ENCODE data around the gene PROZ. TPM values are rescaled to one million over a fixed set of nuclear protein-coding genes. Genes with fewer than 3 reads are reported as not detected.
"Not testable (repeated sequence)": the region's sequence is repeated elsewhere in the genome, so short reads cannot be mapped to it uniquely, and the experiment has no call there.

PROZ gene
- total RNA-seq, 1 donor from 2014 or later, result not detected

DNA sequence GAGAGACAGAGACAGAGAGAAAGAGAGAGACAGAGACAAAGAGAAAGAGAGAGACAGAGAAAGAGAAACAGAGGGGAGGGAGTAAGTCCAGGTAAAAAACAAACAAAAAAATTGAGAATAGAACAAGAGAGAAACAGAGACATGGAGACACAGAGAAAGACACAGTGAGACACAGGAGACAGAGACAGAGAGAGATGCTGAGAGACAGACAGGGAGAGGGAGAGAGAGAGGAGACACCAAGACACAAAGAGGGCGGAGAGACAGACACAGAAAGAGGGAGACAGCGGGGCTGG, 5.8 kb upstream of the PROZ start:
- DNase-seq (ENCODE audit: low spot score), result no peak

DNA sequence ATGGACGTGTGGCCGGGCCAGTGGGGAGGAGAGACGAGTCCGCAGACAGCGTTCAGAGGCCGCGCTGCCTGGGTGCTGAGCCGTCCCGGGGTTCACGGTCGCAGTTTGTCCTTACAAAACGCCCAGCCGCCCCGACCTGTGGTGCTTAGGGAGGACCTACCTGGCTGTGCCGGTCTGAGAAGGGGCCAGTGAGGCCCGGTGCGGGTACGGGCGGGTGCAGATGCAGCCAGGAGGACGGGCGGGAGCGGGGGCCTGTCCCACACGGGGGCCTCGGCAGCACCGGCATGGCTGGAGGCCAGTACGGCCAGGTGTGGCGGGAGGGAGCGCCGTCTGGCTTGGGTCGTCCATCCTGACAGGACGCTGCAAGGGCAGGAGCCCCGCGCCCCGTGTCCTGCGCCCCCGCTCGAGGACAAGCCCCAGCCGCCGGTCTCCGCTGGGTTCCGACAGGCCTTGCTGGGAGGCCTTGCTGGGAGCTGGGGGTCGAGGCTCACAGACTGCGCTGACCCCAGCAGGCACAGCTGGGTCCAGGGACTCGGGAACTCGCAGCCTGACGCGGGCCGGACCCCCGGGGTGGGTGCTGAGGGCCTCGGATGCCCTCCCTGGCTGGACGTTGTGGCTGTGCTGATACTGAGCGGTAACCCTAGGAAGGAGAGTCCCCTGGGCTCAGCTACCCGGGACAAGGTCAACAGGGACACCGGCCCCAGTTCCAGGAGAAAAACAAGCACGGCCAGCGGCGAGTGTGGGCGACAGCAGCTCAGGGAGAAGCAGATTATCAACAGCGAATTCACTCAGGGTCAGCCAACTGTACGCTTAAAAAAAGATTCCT, 5.3 kb upstream of the PROZ start:
- intact Hi-C loops (cut with DNase I), result no loop called here
- DNase-seq (ENCODE audit: low spot score) (peak; percentile 78), ATAC-seq (peak; percentile 55)

More for the DNA sequence above, 5.8 kb upstream of the PROZ start:
- ATAC-seq, result no peak
- intact Hi-C loops (cut with DNase I), result no loop called here

DNA sequence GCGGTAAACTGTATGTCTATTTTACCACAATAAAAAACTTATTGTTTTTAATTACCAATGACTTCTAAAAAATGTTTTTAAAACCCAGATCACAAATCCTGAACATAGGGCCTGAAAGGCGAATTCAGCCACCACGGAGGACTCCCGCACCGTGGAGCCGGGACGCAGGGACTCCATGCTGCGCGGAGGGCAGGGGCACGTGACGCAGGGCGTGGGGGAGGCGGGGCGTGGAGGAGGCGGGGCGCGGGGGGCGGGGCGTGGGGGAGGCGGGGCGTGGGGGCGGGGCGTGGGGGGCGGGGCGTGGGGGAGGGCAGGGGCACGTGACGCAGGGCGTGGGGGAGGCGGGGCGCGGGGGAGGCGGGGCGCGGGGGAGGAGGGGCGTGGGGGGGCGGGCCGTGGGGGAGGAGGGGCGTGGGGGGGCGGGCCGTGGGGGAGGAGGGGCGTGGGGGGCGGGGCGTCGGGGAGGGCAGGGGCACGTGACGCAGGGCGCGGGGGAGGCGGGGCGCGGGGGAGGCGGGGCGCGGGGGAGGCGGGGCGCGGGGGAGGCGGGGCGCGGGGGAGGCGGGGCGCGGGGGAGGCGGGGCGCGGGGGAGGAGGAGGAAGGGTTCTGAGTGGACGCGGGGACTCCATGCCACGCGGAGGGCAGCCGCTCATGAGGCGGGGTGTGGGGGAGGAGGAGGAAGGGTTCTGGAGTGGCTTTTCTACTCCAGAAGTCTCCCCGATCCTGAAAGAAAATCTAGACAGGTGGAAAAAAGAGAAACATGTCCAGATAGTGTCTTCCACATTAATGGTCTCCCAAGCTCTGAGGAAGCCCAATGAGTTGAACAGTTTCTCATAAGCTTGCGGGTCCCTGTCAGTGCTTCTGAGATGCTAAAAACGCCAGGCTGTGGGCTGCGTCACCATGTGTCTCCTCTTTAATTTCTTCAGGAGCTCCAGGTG, 4.4 kb upstream of the PROZ start:
- ATAC-seq (peak; percentile 90), DNase-seq (ENCODE audit: low spot score) (peak; percentile 91)
- intact Hi-C loops (cut with DNase I), result no loop called here

DNA sequence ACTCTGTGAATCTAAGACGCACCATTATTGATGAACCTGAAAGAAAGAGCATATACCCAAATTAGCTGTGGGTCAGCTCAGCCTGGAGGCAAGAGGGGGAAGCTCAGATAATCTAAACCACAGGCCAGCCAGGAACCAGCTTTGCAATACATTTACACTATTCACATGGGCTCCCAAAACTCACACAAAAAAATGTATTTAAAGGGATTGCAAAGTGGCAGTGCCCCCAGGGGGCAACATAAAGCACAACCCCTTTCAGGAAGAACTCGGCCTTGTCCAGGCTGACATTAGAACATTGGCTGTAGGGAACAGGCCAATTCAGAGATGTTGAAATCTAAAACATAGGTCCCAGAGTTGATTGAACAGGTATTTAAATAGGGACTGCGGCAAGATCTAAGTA, 3.2 kb upstream of the PROZ start:
- no peak for ATAC-seq
- intact Hi-C loops (cut with DNase I), result no loop called here

DNA sequence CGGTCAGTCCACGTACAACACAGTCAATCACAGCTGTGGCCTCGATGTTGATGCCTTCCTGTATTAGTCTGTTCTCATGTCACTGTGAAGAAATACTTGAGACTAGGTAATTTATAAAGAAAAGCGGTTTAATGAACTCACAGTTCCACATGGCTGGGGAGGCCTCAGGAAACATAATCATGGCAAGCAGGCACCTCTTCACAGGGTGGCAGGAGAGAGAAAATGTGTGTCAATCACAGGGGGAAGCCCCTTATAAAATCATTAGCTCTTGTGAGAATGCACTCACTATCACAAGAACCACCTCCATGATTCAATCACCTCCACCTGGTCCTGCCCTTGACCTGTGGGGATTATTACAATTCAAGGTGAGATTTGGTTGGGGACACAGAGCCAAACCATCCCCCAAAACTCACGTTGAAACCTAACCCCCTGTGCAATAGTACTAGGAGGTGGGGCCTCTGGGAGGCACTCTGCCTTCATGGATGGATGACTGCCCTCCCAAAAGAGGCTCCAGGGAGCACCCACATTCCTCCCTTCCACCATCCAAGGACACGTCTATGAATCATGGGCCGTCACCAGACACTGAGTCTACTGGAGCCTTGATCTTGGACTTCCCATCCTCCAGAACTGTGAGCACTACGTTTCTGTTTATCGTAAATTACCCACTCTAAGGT, 2.3 kb upstream of the PROZ start:
- ATAC-seq, result no peak
- DNase-seq (ENCODE audit: low spot score), result no peak
- intact Hi-C loops (cut with DNase I), result no loop called here

More for the DNA sequence above, 3.2 kb upstream of the PROZ start:
- DNase-seq (ENCODE audit: low spot score), result no peak

DNA sequence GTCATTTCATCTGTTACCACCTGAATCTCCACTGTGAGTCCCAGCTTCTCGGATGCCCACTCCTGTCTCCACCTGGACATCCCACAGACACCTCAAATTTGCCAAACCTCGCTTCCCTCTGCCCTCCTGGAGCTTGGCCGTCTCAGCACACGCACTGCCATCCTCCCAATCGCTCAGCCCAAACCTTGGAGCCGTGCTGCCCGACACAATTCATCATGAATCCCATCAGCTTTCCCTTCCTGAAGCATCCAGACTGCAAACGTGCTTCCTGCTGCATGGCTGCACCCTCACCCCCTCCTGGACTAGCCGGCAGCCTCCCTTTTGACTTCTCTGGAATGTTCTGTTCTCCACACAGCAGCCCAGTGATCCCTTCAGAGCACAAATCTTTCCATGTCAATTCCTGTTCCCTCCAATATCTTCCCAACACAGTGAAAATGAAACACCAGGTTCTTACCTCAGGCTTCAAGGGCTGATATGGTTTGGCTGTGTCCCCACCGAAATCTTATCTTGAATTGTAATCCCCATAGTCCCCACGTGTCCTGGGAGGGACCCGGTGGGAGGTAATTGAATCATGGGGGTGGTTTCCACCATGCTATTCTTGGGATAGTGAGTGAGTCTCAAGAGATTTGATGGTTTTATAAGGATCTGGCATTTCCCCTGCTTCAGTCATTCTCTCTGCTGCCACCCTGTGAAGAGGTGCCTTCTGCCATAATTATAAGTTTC, 1.1 kb upstream of the PROZ start:
- no peak for DNase-seq (ENCODE audit: low spot score)
- no peak for ATAC-seq
- intact Hi-C loops (cut with DNase I), result no loop called here

DNA sequence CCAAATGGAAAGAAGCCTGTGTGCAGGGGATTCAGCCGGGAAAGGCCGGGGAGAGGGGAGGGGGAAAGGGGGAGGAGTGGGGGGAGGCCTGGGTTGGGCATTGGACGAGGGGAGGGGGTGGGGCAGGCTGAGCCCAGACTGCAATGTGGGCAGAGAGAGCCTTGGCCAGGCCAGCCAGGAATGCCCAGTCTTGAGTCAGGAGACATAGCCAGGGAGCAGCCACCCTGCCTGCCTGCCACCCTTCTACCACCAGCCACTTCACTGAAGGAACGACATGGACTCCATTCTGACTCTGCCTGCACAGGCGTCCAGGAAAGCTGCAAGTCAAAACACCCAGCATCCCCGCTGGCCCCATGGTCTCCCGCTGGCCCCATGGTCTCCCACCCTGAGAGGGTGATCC, 498 bp downstream of the PROZ start:
- ATAC-seq (no peak), DNase-seq (ENCODE audit: low spot score) (no peak)
- intact Hi-C loops (cut with DNase I), result no loop called here

DNA sequence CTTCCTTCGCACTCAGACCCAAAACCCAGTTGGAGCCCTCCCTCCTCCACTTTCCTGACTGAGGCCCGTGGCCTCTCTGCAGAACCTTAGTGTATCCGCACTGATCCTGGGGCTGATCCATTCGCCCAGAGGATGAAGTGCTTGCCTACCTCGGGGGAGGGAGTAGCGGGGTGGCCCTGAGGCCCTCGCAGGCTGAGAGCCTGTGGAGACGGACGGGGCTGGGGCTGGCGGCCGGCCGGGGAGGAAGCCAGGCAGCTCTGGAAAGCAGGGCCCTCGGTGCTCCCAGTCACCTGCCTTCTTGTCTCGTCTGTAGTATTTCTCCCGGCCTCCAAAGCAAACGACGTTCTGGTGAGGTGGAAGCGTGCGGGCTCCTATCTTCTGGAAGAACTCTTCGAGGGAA, 1.3 kb downstream of the PROZ start:
- ATAC-seq, result no peak
- intact Hi-C loops (cut with DNase I), result no loop called here
- DNase-seq (ENCODE audit: low spot score), result no peak

DNA sequence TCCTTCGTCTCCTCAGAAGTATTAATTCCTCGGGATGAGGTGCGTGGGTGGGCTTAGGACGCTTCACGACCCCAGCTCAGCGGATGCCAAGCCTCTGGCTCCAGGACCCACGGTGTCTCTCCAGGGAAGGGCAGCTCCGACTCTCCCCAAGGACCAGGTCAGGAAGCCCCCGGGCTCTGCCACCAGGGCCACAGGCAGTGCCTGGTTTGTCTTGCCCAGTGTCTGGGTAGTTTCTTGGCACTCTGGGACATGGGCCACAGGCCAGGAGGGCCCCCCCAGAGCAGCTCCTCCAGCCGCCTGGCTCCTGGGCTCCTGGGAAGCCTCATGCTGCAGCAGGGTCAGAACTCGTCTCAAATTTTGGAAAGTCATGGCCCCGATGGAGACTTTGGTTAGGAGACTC, 2.5 kb downstream of the PROZ start:
- intact Hi-C loops (cut with DNase I), result no loop called here
- DNase-seq (ENCODE audit: low spot score) (no peak), ATAC-seq (no peak)

DNA sequence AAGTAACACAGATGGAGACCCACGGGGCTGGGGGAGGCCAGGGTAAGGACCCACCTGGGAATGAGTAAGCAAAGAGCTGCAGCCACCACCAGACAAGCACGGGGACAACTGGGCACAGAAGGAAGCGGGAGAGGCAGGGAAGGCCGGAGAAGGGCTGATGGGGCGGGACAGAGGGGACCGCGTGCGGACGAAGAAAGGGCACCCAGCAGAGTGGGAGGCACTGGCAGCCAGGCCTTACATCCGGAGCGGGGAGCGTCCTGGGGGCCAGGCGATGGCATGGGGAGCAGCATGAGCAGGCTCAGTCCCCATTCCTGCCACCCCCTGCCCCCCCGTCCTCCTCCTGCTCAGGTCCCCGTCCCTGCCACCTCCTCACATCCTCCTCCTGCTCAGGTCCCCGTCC, 3.0 kb downstream of the PROZ start:
- ATAC-seq, result no peak
- intact Hi-C loops (cut with DNase I), result no loop called here
- DNase-seq (ENCODE audit: low spot score), result no peak

DNA sequence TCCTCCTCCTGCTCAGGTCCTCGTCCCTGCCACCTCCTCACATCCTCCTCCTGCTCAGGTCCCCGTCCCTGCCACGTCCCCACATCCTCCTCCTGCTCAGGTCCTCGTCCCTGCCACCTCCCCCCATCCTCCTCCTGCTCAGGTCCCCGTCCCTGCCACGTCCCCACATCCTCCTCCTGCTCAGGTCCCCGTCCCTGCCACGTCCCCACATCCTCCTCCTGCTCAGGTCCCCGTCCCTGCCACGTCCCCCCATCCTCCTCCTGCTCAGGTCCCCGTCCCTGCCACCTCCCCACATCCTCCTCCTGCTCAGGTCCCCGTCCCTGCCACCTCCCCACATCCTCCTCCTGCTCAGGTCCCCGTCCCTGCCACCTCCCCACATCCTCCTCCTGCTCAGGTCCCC, 3.5 kb downstream of the PROZ start:
- DNase-seq (ENCODE audit: low spot score); ATAC-seq; intact Hi-C loops (cut with DNase I): not testable (repeated sequence)

DNA sequence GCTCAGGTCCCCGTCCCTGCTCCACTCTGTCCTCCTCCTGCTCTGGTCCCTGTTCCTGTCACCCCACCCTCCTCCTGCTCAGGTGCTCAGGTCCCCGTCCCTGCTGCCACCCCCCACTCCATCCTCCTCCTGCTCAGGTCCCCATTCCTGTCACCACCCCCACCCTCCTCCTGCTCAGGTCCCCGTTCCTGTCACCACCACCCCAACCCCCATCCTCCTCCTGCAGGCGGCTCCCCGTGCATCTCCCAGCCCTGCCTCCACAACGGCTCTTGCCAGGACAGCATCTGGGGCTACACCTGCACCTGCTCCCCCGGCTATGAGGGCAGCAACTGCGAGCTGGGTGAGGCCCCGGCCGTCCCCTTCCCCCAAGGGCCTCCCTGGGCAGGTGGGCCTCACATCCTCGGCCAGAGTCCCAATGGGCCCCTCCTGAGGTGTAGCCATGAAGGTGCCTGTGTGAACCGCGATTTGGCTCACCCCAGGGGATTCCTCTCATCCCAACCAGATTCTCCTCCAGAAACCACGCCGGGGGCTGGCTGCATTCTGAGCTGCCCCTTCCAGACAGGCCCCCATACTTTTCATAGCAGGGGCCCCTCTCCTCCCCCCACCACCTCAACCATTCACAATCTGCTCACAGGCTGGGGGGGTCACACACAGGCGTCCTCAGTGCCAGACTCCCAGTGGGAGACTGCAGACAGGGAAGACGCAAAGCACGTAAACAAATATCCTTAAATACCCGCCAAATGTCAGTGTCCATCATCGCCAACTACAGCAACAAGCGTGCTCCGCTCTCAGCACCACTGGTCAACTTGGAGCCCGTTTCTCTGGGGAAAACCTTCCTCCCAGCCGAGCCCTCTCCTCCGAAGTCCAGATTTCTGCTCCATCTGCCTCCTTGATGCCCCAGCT, 4.6 kb downstream of the PROZ start:
- DNase-seq (ENCODE audit: low spot score) (no peak), ATAC-seq (no peak)
- intact Hi-C loops (cut with DNase I), result no loop called here

DNA sequence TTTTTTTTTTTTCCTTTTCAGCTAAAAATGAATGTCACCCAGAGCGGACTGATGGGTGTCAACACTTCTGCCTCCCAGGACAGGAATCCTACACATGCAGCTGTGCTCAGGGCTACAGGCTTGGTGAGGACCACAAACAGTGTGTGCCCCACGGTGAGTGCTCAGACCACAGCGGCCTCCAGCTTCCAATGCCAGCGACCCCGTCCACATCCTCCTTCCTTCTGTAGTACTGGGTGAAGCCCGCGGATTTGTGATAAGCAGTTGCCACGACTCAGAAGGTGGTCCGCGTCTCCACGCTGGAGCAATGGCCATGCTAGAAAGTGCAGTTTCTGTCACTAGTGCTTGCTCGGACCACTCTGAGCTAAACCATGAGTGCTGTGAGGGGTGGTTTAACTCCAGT, 6.0 kb downstream of the PROZ start:
- ATAC-seq, result no peak
- DNase-seq (ENCODE audit: low spot score), result no peak
- intact Hi-C loops (cut with DNase I), result no loop called here

DNA sequence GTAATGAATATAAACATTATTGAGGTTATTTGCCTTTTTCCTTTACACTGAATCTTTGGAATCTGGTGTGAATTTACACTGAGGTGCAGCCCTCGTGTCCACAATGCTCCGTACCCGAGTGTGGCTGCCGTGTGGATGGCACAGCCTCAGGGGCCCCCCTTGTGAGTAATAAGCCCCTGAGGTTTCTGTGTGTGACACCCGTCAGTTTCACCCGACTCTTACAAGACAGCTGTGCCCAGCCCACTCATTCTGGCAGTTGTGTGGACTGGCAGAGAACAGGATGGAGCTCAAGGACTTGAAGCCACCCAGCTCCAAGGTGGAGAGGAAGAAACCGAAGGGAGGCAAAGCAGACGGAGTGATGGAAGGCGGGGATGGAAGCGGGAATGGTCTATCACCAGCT, 7.8 kb downstream of the PROZ start:
- DNase-seq (ENCODE audit: low spot score) (no peak), ATAC-seq (no peak)
- intact Hi-C loops (cut with DNase I), result no loop called here

DNA sequence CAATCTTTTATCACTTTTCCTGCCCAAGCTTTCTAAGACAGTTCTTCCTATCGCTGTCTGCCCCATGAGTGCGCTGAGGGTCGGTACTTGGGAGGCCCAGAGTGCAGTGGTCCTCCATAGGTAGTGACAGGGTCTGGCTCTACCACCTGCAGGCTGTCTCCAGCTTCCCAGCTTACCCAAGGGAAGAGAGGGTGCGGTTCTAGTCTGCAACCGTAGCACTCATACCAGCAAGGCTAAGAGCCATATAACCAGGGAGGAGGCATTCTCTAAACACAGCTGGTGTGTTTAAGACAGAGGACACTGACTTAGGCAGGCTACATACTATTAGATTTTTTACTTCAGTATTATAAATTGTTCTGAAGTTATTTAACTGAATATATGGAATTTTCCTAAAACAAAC, 8.2 kb downstream of the PROZ start:
- DNase-seq (ENCODE audit: low spot score), result no peak
- no peak for ATAC-seq

DNA sequence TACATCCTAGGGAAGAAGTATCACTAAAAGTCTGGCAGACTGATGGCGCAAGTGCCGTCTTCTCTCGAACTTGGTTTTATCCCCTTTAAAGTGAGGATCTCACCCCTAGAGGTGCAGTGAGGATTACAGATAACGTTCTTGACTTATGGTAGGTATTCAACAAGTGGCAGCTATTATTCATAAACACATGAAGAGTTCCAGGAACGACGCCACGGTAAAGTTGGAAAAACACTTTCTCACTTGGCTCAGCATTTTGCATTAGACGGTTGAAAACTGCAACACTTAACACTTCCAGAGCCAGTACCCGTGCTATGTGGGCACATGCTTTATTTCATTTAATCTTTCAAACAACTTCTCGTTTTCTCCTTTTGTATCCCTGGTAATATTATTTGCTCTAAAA, 8.7 kb downstream of the PROZ start:
- intact Hi-C loops (cut with DNase I), result no loop called here
- DNase-seq (ENCODE audit: low spot score), result no peak
- ATAC-seq, result no peak

More for the DNA sequence above, 8.2 kb downstream of the PROZ start:
- intact Hi-C loops (cut with DNase I), result no loop called here

DNA sequence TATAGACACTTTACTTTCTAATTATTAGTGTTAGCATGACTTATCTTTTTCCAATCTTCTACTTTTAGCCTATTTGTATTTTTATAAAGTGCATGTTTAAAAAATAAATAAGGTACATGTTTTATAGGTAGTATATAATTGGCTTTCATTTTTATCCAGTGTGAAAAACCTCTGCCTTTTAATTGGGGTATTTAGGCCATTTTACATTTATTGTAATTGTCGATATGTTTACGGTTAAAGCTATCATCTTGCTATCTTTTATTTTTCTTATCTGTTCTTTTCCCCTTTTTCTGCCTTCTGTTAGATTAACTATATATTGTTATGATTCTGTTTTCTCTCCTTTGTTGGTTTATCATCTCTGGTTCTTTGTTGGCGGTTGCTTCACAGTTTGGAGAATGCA, 9.1 kb downstream of the PROZ start:
- intact Hi-C loops (cut with DNase I), result no loop called here
- no peak for DNase-seq (ENCODE audit: low spot score)
- ATAC-seq, result no peak

DNA sequence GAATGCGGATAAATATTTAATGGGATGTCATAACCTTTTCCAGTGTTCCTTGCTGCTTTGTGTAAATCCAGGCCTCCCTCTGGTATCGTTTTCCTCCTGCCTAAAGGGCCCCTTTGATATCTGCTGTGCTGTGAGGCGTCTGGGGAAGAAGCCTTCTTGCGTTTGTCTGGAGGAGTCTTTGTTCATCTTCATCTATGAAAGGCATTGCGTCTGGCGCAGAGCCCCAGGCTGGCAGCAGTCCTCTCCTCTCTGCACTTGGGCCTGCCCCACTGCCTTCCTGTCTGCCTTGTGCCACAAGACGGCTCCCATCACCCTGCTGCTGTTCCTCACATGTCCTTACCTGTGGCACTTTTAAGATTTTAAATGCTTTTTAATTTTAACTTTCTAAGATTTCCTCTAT, 9.8 kb downstream of the PROZ start:
- no peak for DNase-seq (ENCODE audit: low spot score)
- intact Hi-C loops (cut with DNase I), result no loop called here
- ATAC-seq, result no peak
